Karpas-422 (cell line): Measurements from ENCODE around the gene SF3B5. TPM values are rescaled to one million over a fixed set of nuclear protein-coding genes. Genes with fewer than 3 reads are reported as not detected.
A peak's percentile ranks its signal among the peaks of the same experiment; 100 is the strongest.
"Not testable (repeated sequence)": the region's sequence is repeated elsewhere in the genome, so short reads cannot be mapped to it uniquely, and the experiment has no call there.

Source experiments
- DNase-seq: peaks from one replicate; pipeline ENCODE4 v3.0.0-alpha.2; 2015
- H2AFZ ChIP-seq: fragments of 200-600 bp; sonication (generic); 2 replicates; pipeline ENCODE4 v1.6.1; 2014; ENCODE audit warnings: antibody characterized with exemption, low read length, mixed read lengths
- H3K27ac ChIP-seq: fragments of 200-600 bp; sonication (generic); 2 replicates; pipeline ENCODE4 v1.5.1; 2014; ENCODE audit warnings: mild to moderate bottlenecking, low read length, moderate library complexity
- H3K27me3 ChIP-seq: fragments of 200-600 bp; sonication (generic); 2 replicates; pipeline ENCODE4 v1.6.1; 2014; ENCODE audit warnings: low read length, mixed read lengths
- H3K36me3 ChIP-seq: fragments of 200-600 bp; sonication (generic); 2 replicates; pipeline ENCODE4 v1.6.1; 2014; ENCODE audit warnings: low read length, mixed read lengths; ENCODE audit not compliant: insufficient read depth
- H3K4me1 ChIP-seq: fragments of 200-600 bp; sonication (generic); 2 replicates; pipeline ENCODE4 v1.6.1; 2014; ENCODE audit warnings: mild to moderate bottlenecking, low read length, mixed read lengths
- H3K4me2 ChIP-seq: fragments of 200-600 bp; sonication (generic); 2 replicates; pipeline ENCODE4 v1.6.1; 2014; ENCODE audit warnings: low read length, low read depth, mild to moderate bottlenecking; ENCODE audit not compliant: poor library complexity, severe bottlenecking
- H3K4me3 ChIP-seq: fragments of 200-600 bp; sonication (generic); 2 replicates; pipeline ENCODE4 v1.5.1; 2014; ENCODE audit warnings: mild to moderate bottlenecking, antibody characterized with exemption, low read length, mixed read lengths
- H3K79me2 ChIP-seq: fragments of 200-600 bp; sonication (generic); 2 replicates; pipeline ENCODE4 v1.6.1; 2014; ENCODE audit warnings: mild to moderate bottlenecking, low read length, mixed read lengths
- H3K9ac ChIP-seq: fragments of 200-600 bp; sonication (generic); 2 replicates; pipeline ENCODE4 v1.6.0; 2014; ENCODE audit warnings: low read length
- H3K9me2 ChIP-seq: fragments of 200-600 bp; sonication (generic), shearing (Covaris generic); replicated peaks from 2 replicates; pipeline ENCODE4 v1.6.0; 2014; ENCODE audit warnings: mild to moderate bottlenecking, low read length, moderate library complexity; ENCODE audit not compliant: insufficient read depth
- H3K9me3 ChIP-seq: fragments of 300-700, 200-600 bp; sonication (generic); 2 replicates; pipeline ENCODE4 v1.6.1; 2014; ENCODE audit warnings: low read length, mixed read lengths
- H4K20me1 ChIP-seq: fragments of 200-600 bp; sonication (generic); 2 replicates; pipeline ENCODE4 v1.6.1; 2014; ENCODE audit warnings: mild to moderate bottlenecking, antibody characterized with exemption, low read length, low read depth; ENCODE audit not compliant: insufficient read depth
- total RNA-seq: library from RNA; depleted of rRNA; stranded (reverse); fragments of >200 nt; shearing (Covaris generic); gene quantifications from 2 replicates; pipeline ENCODE4 v1.2.3, GENCODE V29; 2014; ENCODE audit warnings: low replicate concordance

Gene SF3B5
- total RNA-seq, 1 experiment from 2014 or later, result 149 TPM

DNA sequence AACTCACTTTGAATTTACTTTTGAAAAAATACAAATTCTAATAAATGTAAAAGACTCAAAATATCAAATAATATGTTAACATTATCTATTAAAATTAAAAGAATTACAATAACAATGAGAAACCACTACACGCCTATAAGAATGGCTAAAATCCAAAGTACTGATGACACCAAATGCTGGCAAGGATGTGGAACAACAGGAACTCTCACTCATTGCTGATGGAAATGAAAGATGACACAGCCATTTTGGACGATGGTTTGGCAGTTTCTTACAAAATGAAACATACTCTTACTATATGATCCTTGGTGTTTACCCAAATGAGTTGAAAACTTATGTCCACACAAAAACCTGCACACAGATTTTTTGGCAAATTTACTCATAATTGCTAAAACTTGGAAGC, 39.4 kb upstream of the SF3B5 start:
- no peaks in the 10 kb centered on the region for H3K9me2 ChIP-seq
- no peaks in the 10 kb centered on the region for H3K36me3 ChIP-seq
- no peaks in the 10 kb centered on the region for H3K9me3 ChIP-seq
- H3K9ac ChIP-seq, result no peak overlapping the region
- H3K27me3 ChIP-seq, result no peaks in the 10 kb centered on the region
- no peak overlapping the region for H2AFZ ChIP-seq
- no peak for DNase-seq
- no peak overlapping the region for H3K4me3 ChIP-seq
- no peaks in the 10 kb centered on the region for H3K79me2 ChIP-seq
- H3K4me2 ChIP-seq, result no peak overlapping the region
- no peaks in the 10 kb centered on the region for H4K20me1 ChIP-seq
- H3K4me1 ChIP-seq, result no peaks in the 10 kb centered on the region
- H3K27ac ChIP-seq, result no peak overlapping the region

DNA sequence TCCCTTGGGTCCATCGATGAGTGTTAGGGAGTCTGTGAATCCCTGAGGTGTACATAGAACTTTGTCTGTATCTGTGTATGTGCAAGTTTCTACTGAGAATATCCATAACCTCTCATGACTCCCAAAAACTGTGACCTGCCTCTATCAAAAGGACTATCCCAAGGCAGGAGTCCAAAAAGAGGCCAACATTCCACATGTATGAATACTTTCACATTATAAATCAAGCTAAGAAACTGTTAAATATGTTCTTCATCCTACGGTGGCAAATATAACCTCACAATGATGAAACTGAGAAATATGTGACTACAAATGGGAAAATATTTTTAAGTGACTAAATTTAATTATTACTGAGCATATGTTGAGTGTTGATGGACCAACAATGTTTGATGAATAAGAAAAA, 38.8 kb upstream of the SF3B5 start:
- Histone ChIP-seq H2AFZ (no peak overlapping the region), H3K4me2 (no peak overlapping the region), H3K4me3 (no peak overlapping the region), H3K36me3 (no peaks in the 10 kb centered on the region), H3K27me3 (no peaks in the 10 kb centered on the region), H3K9ac (no peak overlapping the region), H3K79me2 (no peaks in the 10 kb centered on the region), H3K9me2 (no peaks in the 10 kb centered on the region), H3K9me3 (no peaks in the 10 kb centered on the region), H3K4me1 (no peaks in the 10 kb centered on the region), H3K27ac (no peak overlapping the region), H4K20me1 (no peaks in the 10 kb centered on the region)
- DNase-seq, result no peak

DNA sequence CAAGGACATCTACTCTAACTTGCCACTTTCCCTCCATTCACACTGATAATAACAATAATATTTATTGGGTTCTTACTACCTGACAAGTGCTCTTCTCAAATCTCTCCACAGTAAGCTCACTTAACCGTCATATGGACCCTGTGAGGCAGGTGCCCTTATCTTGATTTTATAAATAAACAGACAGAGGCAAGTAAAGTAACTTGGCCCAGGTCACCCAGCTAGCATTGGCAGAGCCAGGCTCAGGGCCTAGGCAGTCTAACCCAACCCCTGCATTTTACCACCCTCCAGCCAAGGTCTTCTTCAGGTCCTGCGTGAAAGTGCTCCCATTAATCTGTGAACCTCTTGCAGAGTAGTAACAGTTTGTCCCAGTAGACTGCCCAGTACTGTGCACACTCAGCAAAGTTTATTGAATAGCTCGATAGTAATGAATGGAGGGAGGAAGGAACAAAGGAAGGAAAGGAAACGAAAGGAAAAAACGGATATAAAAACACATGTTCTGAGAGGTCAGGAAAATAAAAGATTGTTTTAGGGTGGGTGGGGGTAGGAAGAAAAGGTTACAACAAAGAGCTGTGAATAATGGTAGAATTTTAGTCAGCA, 38.0 kb upstream of the SF3B5 start:
- no peak overlapping the region for H3K4me3 ChIP-seq
- H3K27ac ChIP-seq, result no peak overlapping the region
- H3K4me1 ChIP-seq, result no peaks in the 10 kb centered on the region
- no peak for DNase-seq
- no peaks in the 10 kb centered on the region for H3K9me3 ChIP-seq
- no peaks in the 10 kb centered on the region for H3K79me2 ChIP-seq
- no peak overlapping the region for H3K4me2 ChIP-seq
- H2AFZ ChIP-seq, result no peak overlapping the region
- no peak overlapping the region for H3K9ac ChIP-seq
- H4K20me1 ChIP-seq, result no peaks in the 10 kb centered on the region
- H3K9me2 ChIP-seq, result no peaks in the 10 kb centered on the region
- no peaks in the 10 kb centered on the region for H3K27me3 ChIP-seq
- no peaks in the 10 kb centered on the region for H3K36me3 ChIP-seq

DNA sequence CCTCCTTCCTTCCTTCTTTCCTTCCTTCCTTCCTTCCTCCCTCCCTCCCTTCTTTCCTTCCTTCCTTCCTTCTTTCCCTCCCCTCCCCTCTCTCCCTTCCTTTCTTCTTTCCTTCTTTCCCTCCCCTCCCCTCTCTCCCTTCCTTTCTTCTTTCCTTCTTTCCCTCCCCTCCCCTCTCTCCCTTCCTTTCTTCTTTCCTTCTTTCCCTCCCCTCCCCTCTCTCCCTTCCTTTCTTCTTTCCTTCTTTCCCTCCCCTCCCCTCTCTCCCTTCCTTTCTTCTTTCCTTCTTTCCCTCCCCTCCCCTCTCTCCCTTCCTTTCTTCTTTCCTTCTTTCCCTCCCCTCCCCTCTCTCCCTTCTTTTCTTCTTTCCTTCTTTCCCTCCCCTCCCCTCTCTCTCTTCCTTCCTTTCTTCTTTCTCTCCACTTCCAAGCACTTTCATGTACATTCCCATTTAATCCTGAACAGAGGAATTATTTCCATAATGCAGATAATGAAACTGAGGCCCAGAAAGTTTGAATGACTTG, 36.9 kb upstream of the SF3B5 start:
- not testable (repeated sequence) for H3K9me2 ChIP-seq, H3K4me3 ChIP-seq, H3K79me2 ChIP-seq, H3K9me3 ChIP-seq, H2AFZ ChIP-seq, H3K4me1 ChIP-seq, H4K20me1 ChIP-seq, H3K27me3 ChIP-seq, H3K36me3 ChIP-seq, H3K9ac ChIP-seq, H3K4me2 ChIP-seq, DNase-seq, H3K27ac ChIP-seq

DNA sequence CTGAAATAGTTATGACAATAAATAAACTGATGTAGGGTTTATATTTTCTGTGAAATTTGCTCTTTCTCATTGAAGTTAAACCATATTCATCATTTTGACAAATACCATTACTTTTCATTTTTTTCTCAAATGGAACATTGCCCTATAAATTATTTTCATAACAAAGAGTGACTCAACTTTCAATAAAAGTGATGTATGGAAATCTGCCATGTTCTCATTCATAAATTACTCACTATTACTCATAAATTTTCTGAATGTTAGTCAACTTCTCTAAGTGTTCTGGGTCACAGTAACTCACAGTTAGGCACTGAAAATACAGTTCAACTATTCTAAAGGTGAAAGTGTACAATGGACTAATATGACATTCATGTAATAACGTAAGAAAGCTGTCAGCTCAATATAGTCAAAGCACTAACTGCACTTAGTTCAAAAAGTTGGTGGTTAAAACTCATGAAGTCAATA, 35.9 kb upstream of the SF3B5 start:
- no peaks in the 10 kb centered on the region for H3K9me2 ChIP-seq
- no peak overlapping the region for H3K4me3 ChIP-seq
- no peaks in the 10 kb centered on the region for H3K4me1 ChIP-seq
- H2AFZ ChIP-seq, result no peak overlapping the region
- no peaks in the 10 kb centered on the region for H3K27me3 ChIP-seq
- H3K79me2 ChIP-seq, result no peaks in the 10 kb centered on the region
- no peak overlapping the region for H3K9ac ChIP-seq
- no peak overlapping the region for H3K27ac ChIP-seq
- no peaks in the 10 kb centered on the region for H3K36me3 ChIP-seq
- no peaks in the 10 kb centered on the region for H3K9me3 ChIP-seq
- H4K20me1 ChIP-seq, result no peaks in the 10 kb centered on the region
- DNase-seq, result no peak
- H3K4me2 ChIP-seq, result no peak overlapping the region

DNA sequence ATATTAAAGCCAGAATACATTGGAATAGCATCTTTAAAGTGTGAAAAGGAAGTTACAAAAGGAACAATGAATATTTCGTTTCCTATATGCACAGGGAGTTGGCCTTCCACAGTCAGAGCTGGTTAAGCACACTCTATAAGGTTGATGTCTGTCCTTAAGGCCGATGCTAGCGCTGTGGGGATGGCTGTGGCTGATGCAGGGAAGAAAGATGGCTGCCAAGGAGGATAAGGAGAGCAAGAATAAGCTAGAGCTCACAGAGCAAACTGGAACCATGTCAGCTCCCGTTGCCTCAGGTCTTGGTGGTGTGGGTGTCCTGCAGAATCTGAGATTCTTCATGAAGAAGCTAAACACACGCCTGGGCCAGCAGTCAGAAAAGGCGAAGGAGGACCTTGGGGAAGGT, 34.1 kb upstream of the SF3B5 start:
- Histone ChIP-seq H3K27ac (no peak overlapping the region), H3K4me1 (no peaks in the 10 kb centered on the region), H3K27me3 (no peaks in the 10 kb centered on the region), H2AFZ (no peak overlapping the region), H3K36me3 (no peaks in the 10 kb centered on the region), H3K9ac (no peak overlapping the region), H3K4me3 (no peak overlapping the region), H4K20me1 (no peaks in the 10 kb centered on the region), H3K79me2 (no peaks in the 10 kb centered on the region), H3K9me2 (no peaks in the 10 kb centered on the region), H3K4me2 (no peak overlapping the region), H3K9me3 (no peaks in the 10 kb centered on the region)
- DNase-seq, result no peak

DNA sequence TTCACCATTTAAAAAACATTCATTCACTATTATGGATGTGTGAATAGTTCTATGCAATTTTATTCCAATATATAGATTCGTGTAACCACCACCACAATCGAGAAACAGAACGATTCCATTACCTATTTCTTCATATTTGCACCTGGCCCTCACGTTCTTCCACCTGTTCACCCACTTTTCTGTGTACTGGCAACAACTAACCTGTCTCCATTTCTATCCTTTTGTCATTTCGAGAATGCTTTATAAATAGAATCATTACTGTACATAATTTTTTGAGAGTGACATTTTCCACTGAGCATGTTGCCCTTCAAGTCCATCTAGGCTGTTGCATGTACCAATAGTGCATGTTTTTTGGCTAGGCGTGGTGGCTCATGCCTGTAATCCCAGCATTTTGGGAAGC, 31.7 kb upstream of the SF3B5 start:
- no peaks in the 10 kb centered on the region for H4K20me1 ChIP-seq
- no peaks in the 10 kb centered on the region for H3K27me3 ChIP-seq
- H2AFZ ChIP-seq, result no peak overlapping the region
- no peak overlapping the region for H3K9ac ChIP-seq
- H3K79me2 ChIP-seq, result no peaks in the 10 kb centered on the region
- H3K4me2 ChIP-seq, result no peak overlapping the region
- H3K4me3 ChIP-seq, result no peak overlapping the region
- no peaks in the 10 kb centered on the region for H3K9me2 ChIP-seq
- H3K9me3 ChIP-seq, result no peaks in the 10 kb centered on the region
- DNase-seq, result no peak
- peaks cover 7% of the 10 kb centered on the region for H3K4me1 ChIP-seq
- H3K27ac ChIP-seq, result no peak overlapping the region
- no peaks in the 10 kb centered on the region for H3K36me3 ChIP-seq

DNA sequence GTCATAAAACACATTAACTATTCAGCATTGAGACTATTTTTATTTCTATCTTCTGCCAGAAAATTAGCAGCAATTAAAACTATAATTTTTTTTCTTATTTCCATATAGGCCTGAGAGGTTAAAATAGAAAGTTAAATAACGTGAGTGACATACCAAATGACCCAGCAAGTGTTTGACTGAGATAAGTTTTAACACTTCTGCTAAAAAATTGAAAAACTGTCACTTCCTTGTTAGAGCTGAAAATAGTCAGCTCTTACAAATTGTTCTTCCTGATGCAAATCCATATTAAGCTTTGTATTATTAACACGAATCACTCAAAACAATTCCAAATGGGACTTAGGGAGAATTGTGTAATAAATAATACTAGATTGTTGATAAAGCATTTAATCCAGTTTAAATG, 28.5 kb upstream of the SF3B5 start:
- H3K36me3 ChIP-seq, result no peaks in the 10 kb centered on the region
- no peaks in the 10 kb centered on the region for H4K20me1 ChIP-seq
- H3K9me3 ChIP-seq, result no peaks in the 10 kb centered on the region
- no peaks in the 10 kb centered on the region for H3K79me2 ChIP-seq
- H3K4me2 ChIP-seq, result no peak overlapping the region
- H2AFZ ChIP-seq, result peak overlapping the region; percentile 39; the same call in 1 of the 2 replicates
- no peaks in the 10 kb centered on the region for H3K27me3 ChIP-seq
- no peak for DNase-seq
- H3K9me2 ChIP-seq, result no peaks in the 10 kb centered on the region
- H3K4me1 ChIP-seq, result peaks cover 7% of the 10 kb centered on the region
- no peak overlapping the region for H3K9ac ChIP-seq
- no peak overlapping the region for H3K27ac ChIP-seq
- no peak overlapping the region for H3K4me3 ChIP-seq
